ENCODE measurements around the gene CYB5R4.
"Not testable (repeated sequence)": the region's sequence is repeated elsewhere in the genome, so short reads cannot be mapped to it uniquely, and the experiment has no call there.

The CYB5R4 gene

GRCh38 chr6:83907623-83908390, 48.3 kb downstream of the CYB5R4 start:
- DNase-seq (ENCODE audit: low read depth in 4 of 4, low spot score in 1 of 4): not testable (repeated sequence)

- DNase-seq (ENCODE audit: low read depth in 4 of 4, low spot score in 1 of 4): no peak
Observed at GRCh38 chr6:83908813-83909212, 49.3 kb downstream of the CYB5R4 start.

DNA sequence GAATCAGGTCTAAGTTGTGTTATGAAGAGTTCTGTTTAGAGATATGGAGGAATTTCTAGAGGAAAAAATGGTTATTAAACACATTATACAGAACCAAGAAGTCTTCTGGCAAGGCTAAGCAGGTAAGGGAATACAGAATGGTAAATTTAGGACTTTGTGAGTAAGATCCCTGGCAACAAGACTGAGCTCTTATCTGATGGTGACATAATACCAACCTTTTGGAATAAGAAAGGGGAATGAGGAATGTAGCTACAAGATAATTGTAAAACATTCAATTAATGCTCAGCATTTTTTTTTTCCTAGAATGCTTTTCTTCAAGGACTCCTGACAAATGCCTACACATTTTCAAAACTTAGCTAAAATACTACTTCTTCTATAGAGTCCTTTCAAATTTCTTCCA, 51.8 kb downstream of the CYB5R4 start:
- no peak for DNase-seq (ENCODE audit: low read depth in 4 of 4, low spot score in 1 of 4)

GRCh38 chr6:83914953-83915352, 55.5 kb downstream of the CYB5R4 start:
- DNase-seq (ENCODE audit: low read depth in 4 of 4, low spot score in 1 of 4): no peak

GRCh38 chr6:83917001-83917400, 57.5 kb downstream of the CYB5R4 start:
- no peak for DNase-seq (ENCODE audit: low read depth in 4 of 4, low spot score in 1 of 4)

DNA sequence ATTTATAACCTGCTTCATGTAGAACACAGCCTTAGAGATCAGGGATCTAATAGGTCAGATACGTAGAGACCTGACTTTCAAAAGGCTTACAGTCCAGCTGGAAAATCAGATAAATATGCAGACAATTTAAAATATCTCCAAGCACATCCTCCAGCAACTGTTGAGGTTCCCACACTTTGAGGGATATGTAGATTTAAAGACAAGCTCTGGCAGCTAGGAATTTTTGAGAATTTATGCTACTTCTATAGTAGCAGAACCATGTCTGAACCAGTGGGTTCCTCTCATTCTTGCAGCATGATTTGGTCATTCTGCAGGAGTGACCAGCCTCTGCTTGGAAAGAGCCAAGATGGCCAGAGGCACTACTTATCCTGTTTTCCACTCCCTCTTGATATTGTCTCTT, 60.5 kb downstream of the CYB5R4 start:
- no peak for DNase-seq (ENCODE audit: low read depth in 4 of 4, low spot score in 1 of 4)

DNA sequence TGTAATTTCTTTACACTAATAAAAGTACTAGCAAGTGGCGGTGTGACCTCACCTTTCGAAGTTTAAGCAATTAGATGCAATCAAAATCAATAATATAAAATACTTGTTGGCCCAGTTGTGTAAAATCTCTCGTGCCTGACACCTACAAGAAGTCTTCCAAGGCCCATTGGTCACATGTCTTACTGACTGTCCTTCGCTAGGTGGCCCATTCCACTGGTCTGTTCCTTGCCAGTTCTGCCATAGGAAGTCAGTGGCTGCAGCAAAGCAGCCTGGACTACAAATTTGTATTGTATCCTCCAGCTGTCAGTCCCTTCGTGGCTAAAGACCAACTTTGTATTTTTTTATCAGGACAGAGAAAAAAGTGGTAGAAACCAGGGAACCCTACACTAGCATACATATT, 61.8 kb downstream of the CYB5R4 start:
- no peak for DNase-seq (ENCODE audit: low read depth in 4 of 4, low spot score in 1 of 4)

DNA sequence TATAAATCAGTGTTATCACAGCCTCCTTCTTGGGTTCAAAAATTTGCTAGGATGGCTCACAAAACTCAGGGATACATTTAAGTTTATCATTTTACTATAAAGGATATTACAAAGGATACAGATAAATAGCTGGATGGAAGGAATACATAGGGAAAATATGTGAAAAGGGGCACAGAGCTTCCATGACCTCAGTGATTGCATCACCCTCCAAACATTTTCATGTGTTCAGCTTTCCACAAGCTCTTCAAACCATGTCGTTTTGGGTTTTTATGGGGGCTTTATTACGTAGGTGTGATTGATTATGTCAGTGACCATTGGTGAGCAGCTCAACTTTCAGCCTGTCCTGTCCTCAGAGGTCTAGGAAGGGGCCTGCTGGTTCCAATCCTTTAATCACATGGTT, 68.0 kb downstream of the CYB5R4 start:
- DNase-seq (ENCODE audit: low read depth in 4 of 4, low spot score in 1 of 4): no peak

DNA sequence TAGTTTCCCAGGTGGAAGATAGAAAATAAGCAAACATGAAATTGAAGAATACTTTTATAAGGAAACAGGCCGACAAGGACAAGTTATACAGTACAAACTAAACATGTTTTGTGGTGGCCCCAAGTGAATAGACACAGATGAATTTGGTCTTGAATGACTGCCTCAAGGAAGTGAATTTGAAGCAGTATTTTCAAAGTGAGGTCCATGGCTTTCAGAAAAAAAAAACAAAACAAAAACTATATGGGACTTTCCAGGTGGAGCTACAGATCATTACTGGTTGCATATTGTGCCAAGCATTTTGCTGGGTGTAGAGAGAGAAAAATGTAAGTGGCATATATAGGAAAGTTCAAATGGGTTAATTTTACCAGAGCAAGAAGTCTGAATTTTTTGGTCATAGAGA, 68.8 kb downstream of the CYB5R4 start:
- no peak for DNase-seq (ENCODE audit: low read depth in 4 of 4, low spot score in 1 of 4)

DNA sequence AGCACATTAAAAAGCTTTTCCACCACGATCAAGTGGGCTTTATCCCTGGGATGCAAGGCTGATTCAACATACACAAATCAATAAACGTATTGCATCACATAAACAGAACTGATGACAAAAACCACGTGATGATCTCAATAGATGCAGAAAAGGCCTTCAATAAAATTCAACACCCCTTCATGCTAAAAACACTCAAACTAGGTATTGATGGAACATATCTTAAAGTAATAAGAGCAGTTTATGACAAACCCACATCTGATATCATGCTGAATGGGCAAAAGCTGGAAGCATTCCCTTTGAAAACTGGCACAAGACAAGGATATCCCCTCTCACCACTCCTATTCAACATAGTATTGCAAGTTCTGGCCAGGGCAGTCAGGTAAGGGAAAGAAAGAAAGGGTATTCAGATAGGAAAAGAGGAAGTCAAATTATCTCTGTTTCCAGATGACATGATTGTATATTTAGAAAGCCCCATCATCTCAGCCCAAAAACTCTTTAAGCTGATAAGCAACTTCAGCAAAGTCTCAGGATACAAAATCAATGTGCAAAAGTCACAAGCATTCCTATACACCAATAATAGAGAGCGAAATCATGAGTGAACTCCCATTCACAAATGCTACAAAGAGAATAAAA, 86.8 kb downstream of the CYB5R4 start:
- not testable (repeated sequence) for DNase-seq (ENCODE audit: low read depth in 4 of 4, low spot score in 1 of 4)

- DNase-seq (ENCODE audit: low read depth in 4 of 4, low spot score in 1 of 4): not testable (repeated sequence)
Observed at GRCh38 chr6:83947983-83948382, 88.5 kb downstream of the CYB5R4 start.

GRCh38 chr6:83948851-83949250, 89.4 kb downstream of the CYB5R4 start:
- DNase-seq (ENCODE audit: low read depth in 4 of 4, low spot score in 1 of 4): no peak

DNA sequence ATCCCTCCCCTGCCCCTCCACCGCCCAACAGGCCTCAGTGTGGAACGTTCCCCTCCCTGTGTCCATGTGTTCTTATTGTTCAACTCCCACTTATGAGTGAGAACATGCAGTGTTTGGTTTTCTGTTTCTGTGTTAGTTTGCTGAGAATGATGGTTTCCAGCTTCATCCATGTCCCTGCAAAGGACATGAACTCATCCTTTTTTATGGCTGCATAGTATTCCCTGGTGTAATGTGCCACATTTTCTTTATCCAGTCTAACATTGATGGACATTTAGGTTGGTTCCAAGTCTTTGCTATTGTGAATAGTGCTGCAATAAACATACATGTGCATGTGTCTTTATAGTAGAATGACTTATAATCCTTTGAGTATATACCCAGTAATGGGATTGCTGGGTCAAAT, 91.9 kb downstream of the CYB5R4 start:
- DNase-seq (ENCODE audit: low read depth in 4 of 4, low spot score in 1 of 4): not testable (repeated sequence)

- DNase-seq (ENCODE audit: low read depth in 4 of 4, low spot score in 1 of 4): no peak
Observed at GRCh38 chr6:83952830-83953229, 93.3 kb downstream of the CYB5R4 start.

DNA sequence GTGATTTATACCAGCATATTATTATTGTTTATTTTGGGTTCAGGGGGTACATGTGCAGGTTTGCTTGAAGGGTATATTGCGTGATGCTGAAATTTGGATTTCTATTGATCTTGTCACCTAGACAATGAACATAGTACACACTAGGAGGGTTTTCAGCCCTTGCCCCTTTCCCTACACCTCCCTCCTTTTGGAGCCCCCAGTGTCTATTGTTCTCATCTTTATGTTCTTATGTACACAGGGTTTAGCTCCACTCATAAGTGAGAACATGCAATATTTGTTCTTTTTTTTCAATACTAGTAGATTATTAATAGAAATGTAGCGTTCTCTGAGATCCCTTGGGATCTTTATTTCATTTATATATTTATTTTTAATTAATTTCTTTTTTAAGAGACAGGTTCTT, 94.9 kb downstream of the CYB5R4 start:
- no peak for DNase-seq (ENCODE audit: low read depth in 4 of 4, low spot score in 1 of 4)

GRCh38 chr6:83958241-83958685, 98.8 kb downstream of the CYB5R4 start:
- DNase-seq (ENCODE audit: low read depth in 4 of 4, low spot score in 1 of 4): no peak

DNA sequence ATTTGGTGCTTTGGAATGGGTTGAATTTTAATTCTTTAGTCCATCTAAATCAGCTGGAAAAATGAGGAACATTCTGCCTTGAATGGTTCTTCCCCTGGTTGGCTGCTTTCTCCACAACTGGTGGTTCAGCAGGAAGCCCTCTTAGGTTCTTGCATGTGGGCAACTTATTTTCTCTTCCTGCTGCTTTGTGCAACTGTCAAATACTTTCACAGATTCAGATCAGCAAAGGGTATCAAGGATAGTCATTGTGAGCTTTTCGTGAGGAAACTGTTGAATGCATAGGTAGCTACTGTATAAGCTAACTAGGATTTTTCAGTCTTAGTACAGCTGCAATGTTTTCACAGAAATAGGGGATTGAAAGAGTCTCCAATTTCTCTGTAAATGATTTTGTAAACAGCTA, 101.2 kb downstream of the CYB5R4 start:
- no peak for DNase-seq (ENCODE audit: low read depth in 4 of 4, low spot score in 1 of 4)

GRCh38 chr6:83962582-83962981, 103.1 kb downstream of the CYB5R4 start:
- DNase-seq (ENCODE audit: low read depth in 4 of 4, low spot score in 1 of 4): no peak

DNA sequence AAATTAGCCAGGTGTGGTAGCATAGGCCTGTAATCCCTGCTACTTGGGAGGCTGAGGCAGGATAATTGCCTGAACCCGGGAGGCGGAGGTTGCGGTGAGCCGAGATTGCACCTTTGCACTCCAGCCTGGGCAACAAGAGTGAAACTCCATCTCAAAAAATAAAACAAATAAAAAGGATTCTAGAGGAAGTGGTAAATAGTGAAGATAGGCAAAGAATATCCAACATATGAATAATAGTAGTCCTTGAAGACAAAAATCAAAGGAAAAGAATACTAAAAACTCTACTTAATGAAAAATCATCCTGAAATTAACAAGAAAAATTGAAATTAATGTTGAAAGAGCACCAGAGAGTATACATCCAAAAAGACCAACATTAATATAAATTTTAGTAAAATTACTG, 107.0 kb downstream of the CYB5R4 start:
- no peak for DNase-seq (ENCODE audit: low read depth in 4 of 4, low spot score in 1 of 4)

- DNase-seq (ENCODE audit: low read depth in 4 of 4, low spot score in 1 of 4): no peak
Observed at GRCh38 chr6:83970582-83970981, 111.1 kb downstream of the CYB5R4 start.

DNA sequence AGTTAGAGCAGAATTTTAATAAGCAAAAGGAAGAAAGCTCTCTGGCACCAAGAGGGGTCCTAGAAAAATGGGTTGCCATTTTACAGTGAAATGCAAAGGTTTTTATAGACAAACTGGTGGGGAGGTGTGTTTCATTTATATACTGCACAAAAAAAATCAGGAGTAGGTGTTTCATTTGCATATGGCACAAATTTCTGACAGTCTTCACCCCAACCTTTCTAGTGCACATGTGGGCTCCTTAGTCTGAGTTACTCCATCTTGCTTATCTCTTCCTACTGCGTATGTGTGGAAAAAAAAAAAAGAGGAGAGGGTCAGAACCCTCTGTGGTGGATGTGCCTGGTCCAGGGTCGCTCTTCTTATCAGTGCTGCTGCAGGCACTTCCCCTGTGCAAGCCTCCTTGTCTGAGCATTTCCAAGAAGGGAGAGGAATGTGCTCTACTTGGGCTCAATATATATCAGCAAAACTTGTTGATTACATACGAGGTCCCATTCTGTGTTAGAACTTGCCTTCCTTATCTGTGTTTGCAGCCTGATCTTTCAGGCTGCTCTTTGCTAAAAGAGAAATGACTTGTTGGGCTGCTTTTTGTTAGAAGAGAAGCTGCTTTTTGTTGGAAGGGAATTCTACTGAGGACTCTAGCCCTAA, 115.0 kb downstream of the CYB5R4 start:
- DNase-seq (ENCODE audit: low read depth in 4 of 4, low spot score in 1 of 4): no peak

DNA sequence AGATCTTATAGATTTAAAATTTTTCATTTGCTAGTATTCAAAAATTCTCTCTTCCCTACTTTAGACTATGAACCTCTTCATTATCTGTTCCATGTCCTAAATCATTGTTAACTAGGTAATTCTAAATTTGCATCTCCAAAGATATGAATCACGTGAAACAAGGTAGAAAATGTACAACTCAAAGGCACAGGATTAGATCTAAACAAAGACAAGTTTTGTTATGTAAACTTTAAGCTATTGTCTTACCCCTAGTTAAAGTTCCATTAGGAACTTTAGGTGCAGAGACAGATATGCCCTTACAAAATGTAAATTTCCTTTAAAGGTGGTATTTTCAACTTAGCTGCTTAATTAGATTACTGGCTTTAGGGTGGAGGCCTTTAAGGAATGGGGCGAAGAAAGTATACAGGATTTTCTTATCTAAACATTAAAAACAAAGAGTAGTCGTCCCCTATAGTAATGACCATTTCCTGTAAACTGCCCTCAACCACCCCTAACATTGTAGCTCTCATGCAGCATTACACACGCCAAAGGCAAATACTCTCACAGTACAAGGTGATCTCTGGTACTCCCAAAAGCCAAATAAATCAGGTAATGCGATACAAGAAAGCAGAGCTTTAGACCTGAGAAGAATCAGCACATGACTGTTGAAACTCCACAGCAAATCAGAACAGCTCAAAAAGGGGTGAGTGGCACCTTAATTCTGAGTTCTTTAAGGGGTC, 116.7 kb downstream of the CYB5R4 start:
- no peak for DNase-seq (ENCODE audit: low read depth in 4 of 4, low spot score in 1 of 4)
